Caco-2 (cell line): Measurements from ENCODE around the gene DYNLL1. TPM values are rescaled to one million over a fixed set of nuclear protein-coding genes. Genes with fewer than 3 reads are reported as not detected.

Source experiments
- BruUV-seq: library from RNA; stranded (reverse); fragments of 400-500 nt; replicated peaks from 2 replicates; lab custom pipeline; 2021; lab: Mats Ljungman, UMichigan
- CTCF ChIA-PET: fragments of 300-600 bp; sonication (Branson Sonifier 250); formaldehyde crosslinking; loops from one replicate; lab custom pipeline; 2022; ENCODE audit warnings: antibody characterized with exemption; lab: Charles Lee
- POLR2A ChIA-PET: fragments of 300-600 bp; sonication (Branson Sonifier 250); formaldehyde crosslinking; loops from one replicate; lab custom pipeline; 2022; ENCODE audit warnings: antibody characterized with exemption; lab: Charles Lee
- DNase-seq, 2 experiments: peaks; one replicate each; pipeline versions ENCODE4 v3.0.0 to v3.0.0-alpha.2; 2020 to 2022
- H3K27me3 ChIP-seq: replicated peaks from 2 replicates; pipeline ENCODE4 v1.6.0; 2011; ENCODE audit warnings: low read length; ENCODE audit not compliant: control insufficient read depth, insufficient read depth
- H3K36me3 ChIP-seq: 2 replicates; pipeline ENCODE4 v1.5.1; 2011; ENCODE audit warnings: low read length; ENCODE audit not compliant: control insufficient read depth, insufficient read depth
- H3K4me1 ChIP-seq: fragments of 250-450 bp; sonication (Bioruptor Pico); 2 replicates; pipeline ENCODE4 v1.5.1; 2020; ENCODE audit warnings: mild to moderate bottlenecking
- H3K4me3 ChIP-seq: 2 replicates; pipeline ENCODE4 v1.5.1; 2011; ENCODE audit warnings: low read depth, mild to moderate bottlenecking, control low read depth, low read length
- H3K9me3 ChIP-seq: fragments of 250-450 bp; sonication (Bioruptor Pico); 2 replicates; pipeline ENCODE4 v1.5.1; 2020; ENCODE audit warnings: mild to moderate bottlenecking, moderate library complexity
- H3K27ac Mint-ChIP-seq: one replicate; pipeline ENCODE4 v1.8.0; 2022; ENCODE audit warnings: mixed read lengths; ENCODE audit not compliant: unreplicated experiment
- H3K27me3 Mint-ChIP-seq: one replicate; pipeline ENCODE4 v1.8.0; 2022; ENCODE audit warnings: mixed read lengths; ENCODE audit not compliant: insufficient read depth, unreplicated experiment
- H3K36me3 Mint-ChIP-seq: one replicate; pipeline ENCODE4 v1.8.0; 2022; ENCODE audit warnings: mild to moderate bottlenecking, mixed read lengths; ENCODE audit not compliant: insufficient read depth, unreplicated experiment
- H3K4me1 Mint-ChIP-seq: one replicate; pipeline ENCODE4 v1.8.0; 2022; ENCODE audit warnings: low read depth, mixed read lengths; ENCODE audit not compliant: unreplicated experiment
- H3K4me3 Mint-ChIP-seq: one replicate; pipeline ENCODE4 v1.8.0; 2022; ENCODE audit warnings: mild to moderate bottlenecking, moderate library complexity, mixed read lengths; ENCODE audit not compliant: unreplicated experiment
- H3K9me3 Mint-ChIP-seq: one replicate; pipeline ENCODE4 v1.8.0; 2022; ENCODE audit warnings: mixed read lengths; ENCODE audit not compliant: unreplicated experiment
- CTCF ChIP-seq, 2 experiments: fragments of 200-600 bp in 1 of 2; IDR thresholded peaks; 1 replicate in 1 of 2; 2 replicates in 1 of 2; pipeline versions ENCODE4 v1.5.1 to v1.8.0; 2011 to 2022; ENCODE audit warnings: antibody characterized with exemption in 1 of 2, control low read depth in 1 of 2, inconsistent platforms in 1 of 2, low read depth in 1 of 2, low read length in 1 of 2, mild to moderate bottlenecking in 1 of 2, moderate library complexity in 1 of 2; ENCODE audit not compliant: insufficient read depth in 1 of 2, severe bottlenecking in 1 of 2, unreplicated experiment in 1 of 2
- intact Hi-C: fragments of 100-400 bp; cut with micrococcal nuclease; formaldehyde crosslinking; loops from one replicate; pipeline ENCODE4 v1.10.0; 2022; ENCODE audit not compliant: unreplicated experiment
- total RNA-seq: library from RNA; stranded (reverse); gene quantifications from 2 replicates; pipeline ENCODE4 v1.2.3, GENCODE V29; 2022

DYNLL1 gene
- total RNA-seq, 1 experiment from 2014 or later = 324 TPM

- Mint-ChIP-seq H3K27ac (no peak overlapping the region), H3K9me3 (no peaks in the 10 kb centered on the region), H3K36me3 (peaks cover 6% of the 10 kb centered on the region), H3K4me1 (peaks cover 13% of the 10 kb centered on the region), H3K4me3 (no peak overlapping the region), H3K27me3 (no peaks in the 10 kb centered on the region)
- POLR2A ChIA-PET = interaction anchor here (0.5 to 0.6 kb wide), 2 partner anchors 21 to 61 kb away, joined by 3 to 6 read pairs; a partner anchor contains a TSS
- H3K4me1 ChIP-seq = no peaks in the 10 kb centered on the region; the same call in 1 of the 2 replicates
- H3K9me3 ChIP-seq = no peaks in the 10 kb centered on the region
- intact Hi-C loops = no loop called here
- CTCF ChIA-PET = interaction anchor here (1.2 kb wide), 1 partner anchor 56 kb away, joined by 3 read pairs; no protein-coding TSS in a partner anchor
- no peaks in the 10 kb centered on the region for H3K27me3 ChIP-seq
- no peak for TF ChIP-seq CTCF (IDR thresholded peaks at IDR 0.05; ENCODE audit: insufficient read depth in 1 of 2, low read depth in 1 of 2, low read length in 1 of 2, severe bottlenecking in 1 of 2, unreplicated experiment in 1 of 2)
- DNase-seq = no peak
- no peaks in the 10 kb centered on the region for H3K36me3 ChIP-seq
- no peak overlapping the region for H3K4me3 ChIP-seq
- no TSS peak for BruUV-seq
Measured at GRCh38 chr12:120473807-120474615, 21.9 kb upstream of the DYNLL1 start.

DNA sequence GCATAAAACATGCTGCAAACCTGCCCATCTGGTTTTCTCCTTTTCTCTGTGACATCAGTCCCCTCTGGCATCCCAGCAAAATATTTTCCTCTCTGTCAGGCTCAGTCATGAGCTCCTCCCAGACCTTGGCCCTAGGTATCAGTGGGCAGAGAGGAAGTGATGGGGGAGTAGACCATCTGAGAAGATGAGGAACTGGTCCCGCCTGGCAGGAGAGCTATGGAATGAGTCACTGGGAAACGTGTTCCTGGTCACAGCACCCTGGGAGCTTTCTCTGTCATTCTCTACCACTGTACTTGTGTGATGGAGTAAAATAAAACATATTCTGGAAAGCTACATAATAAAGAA lies 21.3 kb upstream of the DYNLL1 start:
- Mint-ChIP-seq H3K27ac (no peak overlapping the region), H3K9me3 (no peaks in the 10 kb centered on the region), H3K4me1 (peaks cover 13% of the 10 kb centered on the region), H3K4me3 (no peak overlapping the region), H3K36me3 (peaks cover 3% of the 10 kb centered on the region), H3K27me3 (no peaks in the 10 kb centered on the region)
- peak; percentile 41 to 52 for DNase-seq
- H3K27me3 ChIP-seq = no peaks in the 10 kb centered on the region
- H3K36me3 ChIP-seq = no peaks in the 10 kb centered on the region
- intact Hi-C loops = no loop called here
- no peaks in the 10 kb centered on the region; the same call in 1 of the 2 replicates for H3K4me1 ChIP-seq
- ChIA-PET CTCF (no interaction called here), POLR2A (interaction anchor here (0.6 kb wide), 1 partner anchor 60 kb away, joined by 6 read pairs; a partner anchor contains a TSS)
- H3K9me3 ChIP-seq = no peaks in the 10 kb centered on the region
- no peak for TF ChIP-seq CTCF (IDR thresholded peaks at IDR 0.05; ENCODE audit: insufficient read depth in 1 of 2, low read depth in 1 of 2, low read length in 1 of 2, severe bottlenecking in 1 of 2, unreplicated experiment in 1 of 2)
- no peak overlapping the region for H3K4me3 ChIP-seq
- no TSS peak for BruUV-seq

- Histone ChIP-seq H3K27me3 (no peaks in the 10 kb centered on the region), H3K4me1 (no peaks in the 10 kb centered on the region; the same call in 1 of the 2 replicates), H3K9me3 (no peaks in the 10 kb centered on the region), H3K4me3 (no peak overlapping the region), H3K36me3 (no peaks in the 10 kb centered on the region)
- intact Hi-C loops = no loop called here
- no peak overlapping the region for H3K27ac Mint-ChIP-seq
- no peaks in the 10 kb centered on the region for H3K27me3 Mint-ChIP-seq
- no peak overlapping the region for H3K4me3 Mint-ChIP-seq
- BruUV-seq = no TSS peak
- CTCF ChIA-PET = no interaction called here
- no peaks in the 10 kb centered on the region for H3K36me3 Mint-ChIP-seq
- POLR2A ChIA-PET = no interaction called here
- no peaks in the 10 kb centered on the region for H3K9me3 Mint-ChIP-seq
- no peak for TF ChIP-seq CTCF (IDR thresholded peaks at IDR 0.05; ENCODE audit: insufficient read depth in 1 of 2, low read depth in 1 of 2, low read length in 1 of 2, severe bottlenecking in 1 of 2, unreplicated experiment in 1 of 2)
- DNase-seq = no peak
- peaks cover 13% of the 10 kb centered on the region for H3K4me1 Mint-ChIP-seq
Measured at GRCh38 chr12:120475643-120476042, 20.3 kb upstream of the DYNLL1 start.
